PC-3 (cell line): ENCODE results near the gene PMEPA1.

Source experiments
- EZH2 ChIP-seq: fragments of 300-600 bp; sonication (generic); IDR thresholded peaks from one replicate; pipeline ENCODE4 v1.6.1; 2017; ENCODE audit warnings: antibody characterized with exemption, mild to moderate bottlenecking, low read length; ENCODE audit not compliant: unreplicated experiment
- EZH2phosphoT487 ChIP-seq: fragments of 300-600 bp; sonication (generic); IDR thresholded peaks from 2 replicates; pipeline ENCODE4 v1.6.1; 2018; ENCODE audit warnings: mild to moderate bottlenecking, antibody characterized with exemption, low read length, borderline replicate concordance
- TF ChIP-seq, protein P1 (sequence below): fragments of 300-600 bp; sonication (generic); conservative IDR thresholded peaks from 2 replicates; pipeline ENCODE4 v1.5.1; 2017; ENCODE audit warnings: antibody characterized with exemption, low read depth, mild to moderate bottlenecking, low read length

DNA sequence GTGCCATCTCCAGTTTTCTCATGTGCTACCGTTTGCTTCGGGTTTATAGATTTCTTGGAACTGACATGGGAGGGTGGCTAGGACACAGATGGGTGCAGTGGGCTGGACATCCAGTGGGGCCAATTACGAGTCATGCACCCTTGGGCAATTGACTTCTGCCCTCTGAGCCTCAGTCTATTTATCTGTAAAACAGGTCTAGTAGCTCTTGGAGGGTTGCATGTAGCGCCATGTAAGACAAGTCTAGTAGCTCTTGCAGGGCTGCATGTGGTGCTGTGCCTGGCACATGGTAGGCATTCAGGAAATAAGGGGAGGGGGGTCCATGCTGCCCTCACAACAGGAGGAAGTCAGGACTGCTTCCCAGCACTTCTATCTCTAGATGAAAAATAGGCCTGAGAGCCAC, 15.3 kb downstream of the PMEPA1 start:
- TF ChIP-seq, protein P1, sequence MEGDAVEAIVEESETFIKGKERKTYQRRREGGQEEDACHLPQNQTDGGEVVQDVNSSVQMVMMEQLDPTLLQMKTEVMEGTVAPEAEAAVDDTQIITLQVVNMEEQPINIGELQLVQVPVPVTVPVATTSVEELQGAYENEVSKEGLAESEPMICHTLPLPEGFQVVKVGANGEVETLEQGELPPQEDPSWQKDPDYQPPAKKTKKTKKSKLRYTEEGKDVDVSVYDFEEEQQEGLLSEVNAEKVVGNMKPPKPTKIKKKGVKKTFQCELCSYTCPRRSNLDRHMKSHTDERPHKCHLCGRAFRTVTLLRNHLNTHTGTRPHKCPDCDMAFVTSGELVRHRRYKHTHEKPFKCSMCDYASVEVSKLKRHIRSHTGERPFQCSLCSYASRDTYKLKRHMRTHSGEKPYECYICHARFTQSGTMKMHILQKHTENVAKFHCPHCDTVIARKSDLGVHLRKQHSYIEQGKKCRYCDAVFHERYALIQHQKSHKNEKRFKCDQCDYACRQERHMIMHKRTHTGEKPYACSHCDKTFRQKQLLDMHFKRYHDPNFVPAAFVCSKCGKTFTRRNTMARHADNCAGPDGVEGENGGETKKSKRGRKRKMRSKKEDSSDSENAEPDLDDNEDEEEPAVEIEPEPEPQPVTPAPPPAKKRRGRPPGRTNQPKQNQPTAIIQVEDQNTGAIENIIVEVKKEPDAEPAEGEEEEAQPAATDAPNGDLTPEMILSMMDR = no peak
- TF ChIP-seq EZH2 = no peak
- TF ChIP-seq EZH2phosphoT487 = no peak
